H1 (cell line): ENCODE results near the gene NR1H2. TPM values are rescaled to one million over a fixed set of nuclear protein-coding genes. Genes with fewer than 3 reads are reported as not detected.
"Not testable (repeated sequence)": the region's sequence is repeated elsewhere in the genome, so short reads cannot be mapped to it uniquely, and the experiment has no call there.

Experiments used
- CTCF ChIA-PET: fragments of 300-600 bp; sonication (Branson Sonifier 250); formaldehyde crosslinking; loops from one replicate; lab custom pipeline; 2021; ENCODE audit not compliant: partially characterized antibody; lab: Charles Lee
- POLR2A ChIA-PET: fragments of 300-600 bp; sonication (Branson Sonifier 250); formaldehyde crosslinking; loops from one replicate; lab custom pipeline; 2021; ENCODE audit warnings: inconsistent platforms; ENCODE audit not compliant: partially characterized antibody; lab: Charles Lee
- DNase-seq, 2 experiments: peaks; one replicate each; pipeline versions ENCODE4 v3.0.0 to v3.0.0-alpha.2; 2010 to 2022; ENCODE audit warnings: low spot score in 2 of 2, low read depth in 1 of 2, mixed read lengths in 1 of 2
- FAIRE-seq: peaks from 2 replicates; lab custom pipeline; 2011; peaks lifted over from hg19 to GRCh38; lab: Jason Lieb, UNC
- H2AFZ ChIP-seq: 2 replicates; pipeline ENCODE4 v1.8.1; 2012; ENCODE audit warnings: low read length, inconsistent platforms
- H2AK5ac ChIP-seq: 2 replicates; pipeline ENCODE4 v1.6.1; 2013; ENCODE audit warnings: low read depth, low read length
- H2BK120ac ChIP-seq: replicated peaks from 2 replicates; pipeline ENCODE3; 2013; ENCODE audit warnings: low read depth, low read length, inconsistent platforms
- H2BK12ac ChIP-seq: 2 replicates; pipeline ENCODE4 v1.6.1; 2013; ENCODE audit warnings: low read depth, low read length
- H2BK15ac ChIP-seq: 2 replicates; pipeline ENCODE4 v1.6.1; 2013; ENCODE audit warnings: low read length
- H2BK20ac ChIP-seq: 2 replicates; pipeline ENCODE4 v1.6.1; 2013; ENCODE audit warnings: low read length
- H2BK5ac ChIP-seq: 2 replicates; pipeline ENCODE4 v1.6.1; 2013; ENCODE audit warnings: low read depth, low read length
- H3K14ac ChIP-seq: 2 replicates; pipeline ENCODE4 v1.6.1; 2013; ENCODE audit warnings: inconsistent platforms; ENCODE audit not compliant: insufficient read length
- H3K18ac ChIP-seq: 2 replicates; pipeline ENCODE4 v1.6.1; 2013; ENCODE audit warnings: low read length; ENCODE audit errors: extremely low read depth
- H3K23ac ChIP-seq: 2 replicates; pipeline ENCODE4 v1.6.1; 2013; ENCODE audit warnings: inconsistent platforms; ENCODE audit not compliant: insufficient read length
- H3K23me2 ChIP-seq: 2 replicates; pipeline ENCODE4 v1.6.1; 2013; ENCODE audit warnings: low read depth, low read length
- H3K27ac ChIP-seq: 2 replicates; pipeline ENCODE4 v1.6.1; 2011; ENCODE audit warnings: low read depth, low read length, inconsistent platforms
- H3K27me3 ChIP-seq, 4 experiments: replicated peaks in 1 of 4; 1 replicate in 1 of 4; 2 replicates in 3 of 4; pipeline versions ENCODE4 v1.6.1 to v1.8.1; 2011 to 2013; ENCODE audit warnings: low read length in 3 of 4, mild to moderate bottlenecking in 3 of 4, inconsistent platforms in 2 of 4, mixed read lengths in 2 of 4, moderate library complexity in 1 of 4; ENCODE audit not compliant: control insufficient read depth in 3 of 4, insufficient read depth in 3 of 4; ENCODE audit errors: extremely low read depth in 1 of 4
- H3K36me3 ChIP-seq, 4 experiments: 2 replicates each; pipeline versions ENCODE4 v1.6.1 to v1.8.1; 2011 to 2013; ENCODE audit warnings: mild to moderate bottlenecking in 4 of 4, low read length in 3 of 4, moderate library complexity in 2 of 4, control low read depth in 1 of 4, inconsistent platforms in 1 of 4; ENCODE audit not compliant: insufficient read depth in 4 of 4, control insufficient read depth in 2 of 4
- H3K4ac ChIP-seq: replicated peaks from 2 replicates; pipeline ENCODE3; 2013; ENCODE audit warnings: low read length, low read depth, mixed read lengths, inconsistent platforms; ENCODE audit not compliant: insufficient read length
- H3K4me1 ChIP-seq, 4 experiments: replicated peaks in 1 of 4; 1 replicate in 1 of 4; 2 replicates in 3 of 4; pipeline versions ENCODE4 v1.6.1 to v1.8.1; 2011 to 2013; ENCODE audit warnings: low read length in 3 of 4, inconsistent platforms in 2 of 4, mixed read lengths in 1 of 4; ENCODE audit not compliant: insufficient read depth in 4 of 4, control insufficient read depth in 3 of 4
- H3K4me2 ChIP-seq, 2 experiments: 2 replicates each; pipeline versions ENCODE4 v1.6.1 to v1.8.1; 2011 to 2013; ENCODE audit warnings: low read depth in 2 of 2, low read length in 2 of 2, control low read depth in 1 of 2, inconsistent platforms in 1 of 2, mild to moderate bottlenecking in 1 of 2; ENCODE audit not compliant: insufficient read depth in 1 of 2
- H3K4me3 ChIP-seq, 4 experiments: fragments of 200-600, 300-600 bp in 1 of 4; sonication (generic), shearing (Covaris generic), sonication (Bioruptor Twin) in 1 of 4; 2 replicates each; pipeline versions ENCODE4 v1.5.1 to v1.8.1; 2011 to 2016; ENCODE audit warnings: low read length in 4 of 4, low read depth in 3 of 4, control low read depth in 2 of 4, inconsistent platforms in 2 of 4, mild to moderate bottlenecking in 2 of 4, mixed read lengths in 1 of 4, moderate library complexity in 1 of 4; ENCODE audit not compliant: insufficient read depth in 2 of 4; ENCODE audit errors: extremely low read depth in 1 of 4
- H3K56ac ChIP-seq: replicated peaks from 2 replicates; pipeline ENCODE3; 2013; ENCODE audit warnings: low read depth, mild to moderate bottlenecking, mixed read lengths, low read length, inconsistent platforms; ENCODE audit not compliant: insufficient read length
- H3K79me1 ChIP-seq: 2 replicates; pipeline ENCODE4 v1.6.1; 2013; ENCODE audit warnings: low read depth, low read length, control low read depth
- H3K79me2 ChIP-seq, 2 experiments: 2 replicates each; pipeline versions ENCODE4 v1.6.1 to v1.8.1; 2012 to 2013; ENCODE audit warnings: low read length in 2 of 2, mild to moderate bottlenecking in 2 of 2, inconsistent platforms in 1 of 2; ENCODE audit not compliant: insufficient read depth in 2 of 2, control insufficient read depth in 1 of 2
- H3K9ac ChIP-seq, 4 experiments: replicated peaks in 1 of 4; 1 replicate in 1 of 4; 2 replicates in 3 of 4; pipeline versions ENCODE4 v1.6.1 to v1.8.1; 2011 to 2013; ENCODE audit warnings: low read depth in 3 of 4, low read length in 3 of 4, control low read depth in 2 of 4, mild to moderate bottlenecking in 2 of 4, moderate library complexity in 2 of 4, inconsistent platforms in 1 of 4; ENCODE audit errors: extremely low read depth in 1 of 4
- H3K9me3 ChIP-seq, 2 experiments: 2 replicates each; pipeline versions ENCODE4 v1.6.1 to v1.8.1; 2012 to 2013; ENCODE audit warnings: mild to moderate bottlenecking in 2 of 2, moderate library complexity in 2 of 2, control low read depth in 1 of 2, inconsistent platforms in 1 of 2, low read depth in 1 of 2, low read length in 1 of 2, mixed read lengths in 1 of 2; ENCODE audit not compliant: insufficient read depth in 2 of 2
- H4K20me1 ChIP-seq, 2 experiments: replicated peaks in 1 of 2; 2 replicates each; pipeline versions ENCODE3 to v1.8.1; 2011 to 2013; ENCODE audit warnings: inconsistent platforms in 2 of 2, low read length in 2 of 2, mild to moderate bottlenecking in 1 of 2; ENCODE audit not compliant: insufficient read depth in 2 of 2, control insufficient read depth in 1 of 2
- H4K5ac ChIP-seq: 2 replicates; pipeline ENCODE4 v1.6.1; 2013; ENCODE audit warnings: low read length, low read depth, mixed read lengths, inconsistent platforms; ENCODE audit not compliant: insufficient read length
- H4K8ac ChIP-seq: 2 replicates; pipeline ENCODE4 v1.8.0; 2013; ENCODE audit warnings: mild to moderate bottlenecking, moderate library complexity, low read length, inconsistent platforms; ENCODE audit not compliant: insufficient read depth; ENCODE audit errors: extremely low read depth
- H4K91ac ChIP-seq: replicated peaks from 2 replicates; pipeline ENCODE3; 2013; ENCODE audit warnings: low read length, mixed read lengths, inconsistent platforms; ENCODE audit not compliant: insufficient read length
- ASH2L ChIP-seq: fragments of 200-600, 300-600 bp; sonication (generic); IDR thresholded peaks from one replicate; pipeline ENCODE4 v1.7.1; 2017; ENCODE audit warnings: low read length
- HDAC2 ChIP-seq, 2 experiments: fragments of 300-600 bp in 1 of 2; sonication (generic) in 1 of 2; IDR thresholded peaks; 2 replicates each; pipeline ENCODE4 v1.6.1; 2011 to 2012; ENCODE audit warnings: low read depth in 2 of 2, low read length in 2 of 2, mild to moderate bottlenecking in 2 of 2, moderate library complexity in 2 of 2, borderline replicate concordance in 1 of 2, inconsistent platforms in 1 of 2
- WGBS, 2 experiments: shearing (Covaris generic) in 1 of 2; methylation state at CpG; one replicate each; pipeline versions ENCODE4 v1.1.6 to v1.1.7; 2013 to 2015; ENCODE audit warnings: low lambda C conversion rate in 2 of 2, mixed read lengths in 2 of 2, inconsistent platforms in 1 of 2, low coverage in 1 of 2, missing lambda C conversion rate in 1 of 2; ENCODE audit not compliant: insufficient replicate concordance in 2 of 2, insufficient coverage in 1 of 2, insufficient read length in 1 of 2; ENCODE audit errors: extremely low coverage in 1 of 2, missing lambda C conversion rate in 1 of 2; 5-methylcytosine and 5-hydroxymethylcytosine counted together
- polyA plus RNA-seq, 7 experiments: library from polyadenylated mRNA; depleted of rRNA in 3 of 7; stranded (reverse) in 5 of 7; unstranded in 2 of 7; fragments of >200 nt in 5 of 7; fragments of 200-250 nt in 2 of 7; gene quantifications; 1 replicate in 5 of 7; 2 replicates in 1 of 7; 4 replicates in 1 of 7; pipeline versions ENCODE4 v1.2.1 to v1.2.3, GENCODE V29; 2011 to 2013; ENCODE audit warnings: missing spikeins in 2 of 7, mixed read lengths in 2 of 7
- total RNA-seq: library from RNA; stranded (reverse); fragmentation: NEBNext Ultra II Directional; extraction: Animal tissue kit (Norgen Biotek cat#: 25700); gene quantifications from 2 replicates; pipeline ENCODE4 v1.2.1, GENCODE V29; 2021

NR1H2 gene
- total and polyA plus RNA-seq, 2 of the 8 experiments (the other 6 are each of a cell fraction or from before 2014, with no cell fraction given): 40.3 to 47.5 TPM

- peak overlapping the region; percentile 74 to 96 (median 84) for H3K4me3 ChIP-seq
- peak overlapping the region; percentile 29; the same call in 1 of the 2 replicates for H2BK12ac ChIP-seq
- H3K18ac ChIP-seq: 0 out of 2 replicates have a peak overlapping the region, but pooled peaks have one; percentile 17
- H3K79me1 ChIP-seq, FAIRE-seq, H4K8ac ChIP-seq, H2BK120ac ChIP-seq, H3K79me2 ChIP-seq, H3K23ac ChIP-seq, DNase-seq, H3K9me3 ChIP-seq, H3K4ac ChIP-seq, H2BK20ac ChIP-seq, H4K91ac ChIP-seq, H3K56ac ChIP-seq, H3K36me3 ChIP-seq, H3K14ac ChIP-seq, H2AFZ ChIP-seq: not testable (repeated sequence)
- H3K27ac ChIP-seq: 0 out of 2 replicates have a peak overlapping the region, but pooled peaks have one; percentile 12
- H2AK5ac ChIP-seq: 0 out of 2 replicates have a peak overlapping the region, but pooled peaks have one; percentile 3
- H3K27me3 ChIP-seq: peaks cover 5 to 15% (median 12%) of the 10 kb centered on the region in 4 experiments; a peak in 6 of 7 replicates
- TF ChIP-seq HDAC2 (IDR thresholded peaks at IDR 0.05; ENCODE audit: borderline replicate concordance in 1 of 2, low read depth in 2 of 2, low read length in 2 of 2): 0 out of 4 replicates have a peak, but pooled peaks of 1 of the 2 experiments have one; percentile 12
- peak; percentile 19 for TF ChIP-seq ASH2L
- WGBS, 2 experiments: 16% methylated on average over 15 of the region's 18 CpGs; no CpG with 5 or more reads in 1 of the 2 experiments
- H4K20me1 ChIP-seq: peaks cover 10 to 14% of the 10 kb centered on the region in 2 experiments
- 0 out of 2 replicates have a peak overlapping the region, but pooled peaks have one; percentile 18 for H2BK15ac ChIP-seq
- ChIA-PET POLR2A (interaction anchor here (1.2 to 4.3 kb wide), 3 partner anchors 9 to 17 kb away, joined by 4 to 40 read pairs (median 29); no protein-coding TSS in a partner anchor), CTCF (interaction anchor here (1.6 kb wide), 1 partner anchor 24 kb away, joined by 3 read pairs; no protein-coding TSS in a partner anchor)
- H2BK5ac ChIP-seq: peak overlapping the region; percentile 88; the same call in 1 of the 2 replicates
- H3K4me1 ChIP-seq: peaks cover 2 to 32% (median 17%) of the 10 kb centered on the region in 4 experiments
- peaks cover 46% of the 10 kb centered on the region for H3K23me2 ChIP-seq
- peak overlapping the region; percentile 39 for H4K5ac ChIP-seq
- H3K9ac ChIP-seq: peak overlapping the region in 3 of 4 experiments; percentile 49 to 73 (median 56); a peak in 5 of 7 replicates
- peak overlapping the region; percentile 75 to 99 for H3K4me2 ChIP-seq
Observed at GRCh38 chr19:50329926-50330294, 46.3 kb upstream of the NR1H2 start.
